NT2/D1 (cell line): ENCODE measurements around the gene SNRPE.

ENCODE experiments used
- SUZ12 ChIP-seq: IDR thresholded peaks from 2 replicates; pipeline ENCODE4 v1.6.1; 2011; ENCODE audit not compliant: insufficient read length, insufficient read depth; ENCODE audit errors: extremely low read depth
- YY1 ChIP-seq: IDR thresholded peaks from 2 replicates; pipeline ENCODE4 v1.6.1; 2011; ENCODE audit not compliant: insufficient read length, insufficient read depth
- ZNF274 ChIP-seq: IDR thresholded peaks from 2 replicates; pipeline ENCODE4 v1.6.1; 2011; ENCODE audit warnings: mild to moderate bottlenecking, low read depth, low read length

DNA sequence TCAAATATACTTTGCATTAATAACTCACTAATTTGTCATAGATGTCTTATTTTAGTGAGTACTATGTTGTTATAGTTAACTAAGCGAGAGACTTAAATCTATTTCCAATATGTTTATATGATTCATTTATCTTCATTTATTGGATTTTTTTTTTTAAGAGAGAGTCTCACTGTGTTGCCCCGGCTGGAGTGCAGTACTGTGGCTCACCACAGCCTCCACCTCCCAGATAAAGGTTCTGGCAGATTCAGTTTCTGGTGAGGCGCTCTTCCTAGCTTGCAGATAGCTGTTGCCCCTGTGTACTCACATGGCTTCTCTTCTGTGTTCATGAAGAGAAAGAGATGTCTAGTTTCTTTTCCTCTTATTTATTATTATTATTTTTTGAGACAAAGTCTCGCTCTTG is 43.9 kb downstream of the SNRPE start:
- TF ChIP-seq SUZ12 (no peak), YY1 (no peak), ZNF274 (no peak)
